Activated CD8-positive, alpha-beta memory T cell treated with anti-CD3 and anti-CD28 coated beads for 48 hours (primary cell): ENCODE data around the gene SAYSD1.

Experiments
- DNase-seq, 3 experiments: peaks; one replicate each; pipeline ENCODE4 v3.0.0-alpha.2; 2020; ENCODE audit warnings: low read depth in 2 of 3, low spot score in 2 of 3

The SAYSD1 gene

DNA sequence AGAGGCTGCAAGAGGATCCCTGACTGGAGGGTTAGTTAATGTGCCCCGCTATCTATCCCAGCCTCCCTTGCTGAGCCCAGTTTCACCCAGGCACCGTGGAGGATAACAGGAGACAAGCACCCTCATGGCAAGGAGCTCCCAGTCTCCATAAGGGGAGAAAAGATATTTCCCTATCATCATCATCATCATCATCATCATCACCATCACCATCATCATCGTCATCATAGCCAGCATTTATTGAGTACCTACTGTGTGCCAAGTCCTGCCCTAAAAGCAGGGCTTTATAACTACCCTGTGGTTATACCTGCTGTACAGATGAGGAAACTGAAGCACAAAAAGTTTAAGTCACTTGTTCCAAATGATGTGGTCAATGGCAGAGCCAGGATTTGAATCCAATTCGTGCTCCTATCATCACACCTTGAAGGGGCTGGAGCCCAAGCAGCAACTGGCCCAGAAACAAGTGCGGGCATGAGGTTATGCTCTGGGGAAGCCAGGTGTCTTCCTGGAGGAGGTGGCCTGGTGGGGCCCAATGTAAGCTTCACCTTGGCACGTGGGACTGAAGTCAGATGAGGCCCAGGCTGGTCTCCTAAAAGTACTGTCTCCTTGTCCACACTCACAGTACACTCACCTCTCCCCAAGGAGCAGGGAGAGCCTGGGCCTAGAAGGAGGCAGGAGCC lies 56.4 kb downstream of the SAYSD1 start:
- DNase-seq, result no peak

- no peak for DNase-seq
These were observed 57.5 kb downstream of the SAYSD1 start for GRCh38 chr6:39057251-39058155.

DNA sequence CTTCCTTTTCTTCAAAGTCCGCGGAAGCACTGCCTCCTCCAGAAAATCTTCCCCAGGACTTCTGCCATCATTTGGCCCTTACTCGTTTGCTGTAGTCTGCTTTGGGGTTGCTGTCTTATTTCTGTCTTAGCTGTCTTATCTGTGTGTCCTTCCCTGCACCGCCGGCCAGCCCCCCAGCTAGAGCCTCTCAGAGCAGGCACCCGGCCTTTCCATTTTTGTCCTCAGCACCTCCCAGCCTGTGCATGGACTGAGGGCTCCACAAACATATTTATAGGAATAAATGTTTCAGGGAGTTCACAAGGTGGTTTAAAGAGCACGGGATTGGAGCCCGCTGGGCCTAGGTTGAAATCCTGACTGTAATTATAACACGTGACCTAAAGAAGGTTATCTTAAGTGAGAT lies 58.3 kb downstream of the SAYSD1 start:
- DNase-seq, result no peak

GRCh38 chr6:39056191-39056590 lies 58.8 kb downstream of the SAYSD1 start:
- no peak for DNase-seq

- no peak for DNase-seq
These were observed 59.3 kb downstream of the SAYSD1 start for GRCh38 chr6:39055661-39056060.

DNA sequence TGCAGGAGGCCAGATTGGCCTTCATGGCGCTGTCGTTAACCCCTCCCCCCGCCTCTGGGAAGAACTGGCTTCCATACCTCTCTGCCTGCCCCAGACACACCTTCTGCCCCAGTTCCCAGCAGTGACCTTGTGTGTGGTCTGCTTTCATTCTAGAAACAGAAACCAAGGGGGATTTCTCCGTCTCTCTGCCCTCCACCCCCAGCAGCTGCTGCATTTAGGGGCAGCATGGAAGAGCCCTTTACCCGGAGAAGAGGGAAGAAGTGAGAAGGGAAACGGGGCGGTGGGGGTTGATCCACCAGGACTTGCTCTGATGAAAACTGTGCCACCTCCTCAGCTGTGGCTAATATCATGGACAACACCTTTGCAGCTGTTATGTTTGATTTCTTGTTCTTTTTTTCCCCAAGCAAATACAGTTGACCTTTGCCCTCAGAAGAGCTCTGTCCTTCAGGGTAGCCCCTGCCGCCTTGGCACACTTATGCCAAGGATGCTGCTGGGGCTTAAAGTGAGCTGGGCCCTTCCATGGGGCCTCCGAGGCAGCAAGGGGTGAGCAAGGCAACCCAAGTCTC lies 60.3 kb downstream of the SAYSD1 start:
- DNase-seq, result no peak
